GM18873 (cell line): ENCODE measurements around the gene MED27.
"Not testable (repeated sequence)": the region's sequence is repeated elsewhere in the genome, so short reads cannot be mapped to it uniquely, and the experiment has no call there.

ENCODE experiments used
- ATAC-seq: cut with Tn5 transposase; IDR thresholded peaks from one replicate; pipeline ENCODE4 v1.9.1; 2021; ENCODE audit warnings: mild to moderate bottlenecking, moderate library complexity, moderate number of reproducible peaks; ENCODE audit not compliant: unreplicated experiment, low FRiP score

Gene MED27

GRCh38 chr9:132020820-132021510 is 58.7 kb downstream of the MED27 start:
- ATAC-seq, result no peak

- ATAC-seq, result no peak
Measured at GRCh38 chr9:132020272-132020671, 59.4 kb downstream of the MED27 start.

DNA sequence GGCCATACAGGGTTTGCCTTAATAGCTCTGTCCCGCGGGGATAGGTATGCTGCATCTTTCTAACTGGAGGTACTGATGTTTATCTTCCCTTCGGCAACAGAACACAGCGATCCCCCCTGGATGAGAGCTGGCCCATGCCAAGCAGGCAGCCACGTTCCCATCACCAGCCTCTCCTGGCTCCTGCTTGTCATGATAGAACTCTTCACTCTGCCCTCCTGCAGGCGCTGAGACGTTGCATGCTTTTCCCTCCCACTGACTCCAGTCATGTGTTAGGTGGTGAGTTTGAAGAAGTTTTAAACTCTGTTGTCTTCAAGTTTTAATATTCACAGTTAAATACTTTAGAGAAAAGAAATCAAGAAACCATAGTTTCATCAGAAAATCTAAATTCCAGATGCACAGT is 60.0 kb downstream of the MED27 start:
- ATAC-seq, result no peak

DNA sequence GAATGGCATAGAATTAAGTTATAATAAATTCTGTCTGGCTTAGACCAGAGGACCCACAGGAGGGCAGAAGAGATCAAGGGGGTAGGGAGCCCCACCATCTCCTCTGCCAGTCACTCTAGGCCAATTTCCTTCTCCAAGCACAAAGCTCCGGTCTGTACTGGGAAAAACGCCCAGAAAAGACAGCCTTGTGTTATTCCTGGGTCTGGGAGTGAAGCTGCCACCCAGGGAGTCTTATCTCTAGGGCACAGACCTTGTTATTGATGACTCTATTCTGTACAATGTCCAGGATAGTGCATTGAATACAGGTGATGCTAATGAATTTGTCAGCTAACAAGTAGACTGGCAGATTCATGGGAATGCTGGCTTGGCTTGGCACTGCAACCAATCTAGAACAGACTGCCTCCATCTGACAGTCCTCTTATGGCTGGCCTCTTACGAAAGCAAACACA is 60.7 kb downstream of the MED27 start:
- ATAC-seq, result no peak

DNA sequence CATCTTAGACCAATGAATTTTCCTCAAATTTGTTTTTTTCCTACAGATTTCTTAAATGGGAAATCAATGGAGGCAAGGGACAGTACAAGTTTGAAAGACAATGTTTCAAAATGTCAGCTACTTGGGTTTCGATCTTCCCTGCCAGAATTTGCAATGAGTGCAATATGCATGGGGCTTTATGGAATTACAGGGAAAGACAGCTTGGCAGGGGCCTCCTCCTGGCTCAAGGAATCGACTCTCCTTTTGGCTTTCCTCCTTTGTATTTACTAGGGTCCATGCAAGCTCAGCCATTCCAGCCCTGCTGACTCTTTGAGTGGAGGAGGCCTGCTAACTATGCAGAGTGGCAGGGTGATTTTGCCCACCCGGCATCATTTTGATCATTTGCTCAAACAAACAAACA is 63.2 kb downstream of the MED27 start:
- ATAC-seq, result no peak

- ATAC-seq, result no peak
Measured at GRCh38 chr9:132015866-132016265, 63.8 kb downstream of the MED27 start.

DNA sequence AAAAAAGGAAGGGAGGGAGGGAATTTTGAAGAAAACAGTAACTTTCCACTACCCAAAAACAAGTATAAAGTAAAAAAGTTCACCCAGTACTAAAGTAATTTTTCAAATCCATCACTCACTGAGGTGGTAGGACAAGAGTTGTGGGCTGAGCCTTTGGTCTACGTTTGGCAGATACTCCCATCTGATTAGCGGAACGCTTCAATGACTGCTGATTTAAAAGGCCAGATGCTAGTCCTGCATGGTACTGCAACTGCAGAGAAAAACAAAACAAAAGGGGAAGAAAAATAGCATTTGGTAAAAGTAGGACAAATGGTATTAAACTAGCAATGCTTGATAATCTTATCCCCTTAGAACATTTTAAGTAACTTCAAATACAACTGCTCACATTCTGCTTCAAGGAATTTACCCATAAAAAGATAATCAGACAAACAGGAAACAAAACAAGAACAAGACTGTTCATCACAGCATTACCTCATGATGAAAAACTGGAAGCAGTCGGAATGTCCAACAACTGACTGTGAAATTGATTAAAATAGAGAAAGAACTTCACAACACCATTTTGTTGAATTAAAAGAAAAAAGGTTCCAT is 65.4 kb downstream of the MED27 start:
- no peak for ATAC-seq

GRCh38 chr9:132012704-132013357 is 66.8 kb downstream of the MED27 start:
- ATAC-seq, result no peak

DNA sequence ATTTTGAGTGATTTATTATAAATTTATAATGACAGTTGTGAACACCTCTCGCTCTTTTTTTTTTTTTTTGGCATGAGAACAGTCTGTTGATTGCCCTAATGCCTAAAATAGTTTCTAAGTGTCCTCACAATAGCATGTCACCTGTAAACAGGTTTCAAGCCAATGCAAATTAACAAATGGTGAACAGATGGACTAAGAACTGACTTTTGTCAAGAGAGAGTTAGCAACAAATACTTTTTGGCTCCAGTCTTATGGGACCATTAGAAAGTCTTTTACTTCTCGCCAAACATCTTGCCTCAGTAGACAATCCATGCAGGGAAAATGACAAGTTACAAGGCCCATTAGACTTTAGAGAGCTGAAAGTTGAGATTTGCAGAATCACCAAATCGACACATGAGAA is 67.8 kb downstream of the MED27 start:
- ATAC-seq, result no peak

- ATAC-seq, result no peak
Measured at GRCh38 chr9:132011309-132011708, 68.4 kb downstream of the MED27 start.

GRCh38 chr9:132010201-132010600 is 69.5 kb downstream of the MED27 start:
- not testable (repeated sequence) for ATAC-seq

DNA sequence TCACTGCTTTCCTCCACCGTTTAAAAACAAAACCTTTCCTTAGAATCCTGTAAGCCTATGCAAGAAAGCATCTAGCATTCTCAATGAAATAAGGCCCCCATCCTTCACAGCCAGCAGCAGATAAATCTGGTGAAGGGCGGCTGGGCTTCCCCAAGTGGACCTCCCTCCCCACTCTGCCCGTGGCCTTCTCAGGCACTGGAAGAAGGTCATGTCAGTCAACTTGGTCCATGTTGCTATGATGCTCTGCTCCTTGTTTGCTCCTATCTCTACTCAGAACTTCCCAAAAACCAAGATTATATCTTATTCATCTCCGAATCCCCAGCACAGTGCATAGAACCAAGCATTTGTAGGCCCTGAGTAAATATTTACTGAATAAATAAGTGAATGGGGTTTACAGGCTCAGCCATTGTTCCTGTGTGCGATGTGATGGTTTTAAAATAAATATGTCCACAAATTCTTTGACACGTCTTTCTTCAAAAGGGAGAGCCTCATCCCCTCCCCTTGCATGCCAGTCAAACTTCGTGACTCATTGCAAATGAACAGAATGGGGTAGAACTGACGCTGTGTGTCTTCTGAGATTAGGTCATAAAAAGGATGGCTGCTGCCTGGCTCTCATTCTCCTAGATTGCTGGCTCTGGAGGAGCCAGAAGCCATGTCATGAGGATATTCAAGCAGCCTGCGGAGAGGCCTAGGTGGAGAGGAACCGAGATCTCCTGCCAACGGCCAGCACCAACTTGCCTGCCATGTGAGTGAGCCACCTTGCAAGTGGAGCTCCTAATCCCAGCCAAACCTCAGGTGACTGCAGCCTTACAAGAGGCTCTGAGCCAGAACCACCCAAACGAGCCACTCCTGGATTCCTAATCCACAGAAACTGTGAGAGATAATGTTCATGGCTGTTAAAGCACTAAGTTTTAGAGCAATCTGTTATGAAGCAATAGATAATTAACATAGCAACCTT is 70.5 kb downstream of the MED27 start:
- ATAC-seq, result no peak

DNA sequence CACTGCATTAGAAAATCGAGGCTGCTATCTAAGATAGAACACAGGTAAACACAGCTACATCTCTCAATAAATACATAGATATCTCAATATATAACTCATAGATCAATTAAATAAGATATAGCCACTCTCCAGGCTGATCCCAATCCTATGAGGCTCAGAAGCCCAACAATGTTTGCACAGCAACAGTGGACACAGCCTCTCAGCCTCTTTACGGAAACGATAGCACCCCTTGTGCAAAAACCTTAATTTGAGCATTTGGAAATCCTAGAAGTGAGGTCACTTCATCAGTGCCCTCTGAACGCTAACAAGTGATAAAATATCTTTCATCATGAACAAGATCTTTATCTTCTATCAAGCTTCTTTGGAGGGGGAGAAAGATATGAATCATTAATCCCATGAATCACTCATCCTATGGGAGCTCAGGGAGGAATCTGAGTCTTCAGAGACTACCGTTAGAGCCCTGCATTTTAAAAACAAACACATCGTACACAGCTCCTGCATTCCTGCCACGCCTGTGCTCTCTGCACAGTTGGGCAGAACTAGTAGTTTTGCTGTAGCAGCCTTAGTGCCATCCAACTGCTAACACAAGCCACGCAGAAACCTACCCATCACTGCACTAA is 71.4 kb downstream of the MED27 start:
- ATAC-seq, result no peak

DNA sequence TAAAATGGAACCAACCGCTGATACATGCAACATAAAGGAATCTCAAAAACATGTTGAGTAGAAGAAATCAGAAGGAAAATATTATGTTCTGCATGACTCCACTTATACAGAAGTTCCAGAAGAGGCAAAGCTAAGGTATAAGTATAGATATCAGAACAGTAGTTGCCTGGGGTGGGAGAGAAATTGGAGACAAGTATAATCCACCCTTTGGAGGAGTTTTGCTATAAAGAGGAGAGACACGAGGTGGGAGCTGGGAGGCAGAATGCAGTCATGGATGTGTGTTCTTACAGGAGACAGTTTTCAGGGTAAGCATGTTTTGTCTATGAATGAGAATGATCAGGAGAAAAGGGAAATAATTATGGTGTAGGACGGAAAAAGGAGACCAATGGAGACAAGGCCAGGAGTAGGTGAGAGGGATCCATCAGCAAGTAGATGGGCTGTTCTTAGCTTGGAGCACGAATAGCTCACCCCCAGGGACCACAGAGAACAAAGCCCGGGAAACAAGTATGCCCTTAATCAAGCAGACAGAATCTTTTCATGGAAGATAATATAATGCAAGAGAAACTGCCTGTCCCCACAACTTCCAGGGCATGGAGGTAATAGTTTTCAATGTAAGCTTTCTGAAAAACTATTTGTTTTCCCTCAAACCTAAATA is 72.2 kb downstream of the MED27 start:
- ATAC-seq, result no peak

GRCh38 chr9:132006677-132007370 is 72.8 kb downstream of the MED27 start:
- no peak for ATAC-seq

GRCh38 chr9:132005899-132006298 is 73.8 kb downstream of the MED27 start:
- ATAC-seq, result no peak

DNA sequence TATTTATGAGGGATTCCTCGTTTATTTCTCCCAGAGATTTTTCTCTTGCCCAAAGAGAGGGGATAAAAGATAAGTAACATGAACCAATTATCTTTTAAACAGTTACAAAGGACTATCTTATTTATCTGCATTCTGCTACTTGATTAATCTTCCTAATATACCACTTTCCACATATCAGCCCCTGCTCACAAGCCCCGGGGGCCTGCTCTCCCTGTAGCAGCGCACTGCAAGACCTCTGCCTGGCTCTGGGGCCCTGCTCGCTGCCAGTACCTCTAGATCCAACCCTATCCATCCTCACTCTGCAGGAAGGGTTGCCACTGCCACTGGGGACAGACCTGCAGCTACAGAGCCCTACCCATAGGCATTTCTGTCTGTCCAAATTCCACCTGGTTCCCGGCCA is 75.3 kb downstream of the MED27 start:
- no peak for ATAC-seq

DNA sequence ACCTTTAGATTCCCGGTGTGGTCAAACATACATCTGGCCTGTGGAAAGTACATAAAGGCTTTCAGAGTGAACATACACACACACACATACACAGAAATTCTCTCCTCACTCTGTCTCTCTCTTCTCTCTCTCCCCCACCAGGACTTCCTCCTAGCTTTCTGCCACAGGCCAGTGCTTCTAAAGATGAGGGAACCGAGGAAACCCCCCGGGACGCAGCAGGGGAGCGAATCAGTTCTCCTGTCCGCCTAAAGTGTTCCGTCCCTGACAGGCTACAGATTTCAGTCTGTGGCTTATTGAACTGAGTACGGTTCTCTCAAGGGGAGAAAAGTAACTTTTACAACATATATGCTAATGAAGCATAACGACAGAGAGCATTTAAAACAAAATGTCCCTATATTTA is 75.8 kb downstream of the MED27 start:
- ATAC-seq, result no peak

DNA sequence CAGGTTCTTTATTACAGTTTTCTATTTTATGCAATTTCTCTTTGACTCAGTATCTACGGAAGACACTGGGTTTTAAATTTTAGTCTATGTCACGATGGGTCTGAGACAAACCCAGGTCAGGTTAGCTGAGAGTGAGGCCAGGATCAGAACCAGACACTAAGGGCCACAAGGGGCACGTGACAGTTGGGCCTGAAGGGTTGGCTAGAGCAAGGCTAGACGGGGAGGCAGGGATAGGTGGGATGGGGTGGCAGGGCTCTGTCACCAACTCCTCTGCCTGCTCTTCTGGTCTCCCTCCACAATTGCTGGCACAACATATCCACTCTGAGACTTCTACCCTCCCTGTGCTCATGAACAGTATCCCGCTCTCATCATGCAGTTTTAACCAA is 76.4 kb downstream of the MED27 start:
- no peak for ATAC-seq
